Colon (tissue), 2 donors: ENCODE measurements around the gene LYRM9.
"Not testable (repeated sequence)": the region's sequence is repeated elsewhere in the genome, so short reads cannot be mapped to it uniquely, and the experiment has no call there.

Experiments used
- FAIRE-seq: peaks from 2 replicates; lab custom pipeline; 2012; peaks lifted over from hg19 to GRCh38; lab: Jason Lieb, UNC
- donor health status: control.
- donor health status: control.

Gene LYRM9

DNA sequence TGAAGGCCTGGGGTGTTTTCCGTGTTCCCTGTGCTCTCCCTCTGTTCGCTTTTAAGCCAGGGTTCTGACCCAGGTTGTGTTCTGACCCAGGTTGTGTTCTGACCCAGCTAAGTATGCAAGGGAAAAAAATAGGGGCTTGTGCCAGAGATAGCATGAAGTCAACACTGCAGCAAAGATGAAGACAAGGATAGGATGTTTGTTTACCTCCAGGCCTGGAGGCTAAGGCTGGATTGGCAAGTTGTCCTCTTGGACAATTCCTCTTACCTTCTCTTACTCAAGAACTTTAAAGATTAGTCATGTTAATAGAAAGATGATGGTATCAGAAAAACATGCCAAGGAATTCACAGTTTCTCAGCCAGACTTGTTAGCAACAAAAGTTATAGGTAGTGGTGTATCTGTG, 19.4 kb downstream of the LYRM9 start:
- no peak for FAIRE-seq

DNA sequence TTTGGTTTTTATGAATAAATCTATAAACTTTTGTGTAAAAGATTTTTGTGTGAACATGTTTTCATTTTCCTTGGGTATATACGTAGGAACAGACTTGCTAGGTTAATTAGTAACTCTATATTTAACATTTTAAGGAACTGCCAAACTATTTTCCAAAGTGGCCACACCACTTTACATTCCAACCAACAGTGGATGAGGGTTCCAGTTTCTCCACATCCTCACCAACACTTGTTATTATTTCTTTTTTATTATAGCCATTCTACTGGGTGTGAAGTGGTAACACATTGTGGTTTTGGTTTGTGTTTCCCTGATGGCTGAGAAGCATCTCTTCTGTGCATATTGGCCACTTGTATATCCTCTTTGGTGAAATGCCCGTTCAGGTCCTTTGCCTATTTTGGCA, 20.0 kb downstream of the LYRM9 start:
- no peak for FAIRE-seq

GRCh38 chr17:27872776-27873175, 20.4 kb downstream of the LYRM9 start:
- no peak for FAIRE-seq

DNA sequence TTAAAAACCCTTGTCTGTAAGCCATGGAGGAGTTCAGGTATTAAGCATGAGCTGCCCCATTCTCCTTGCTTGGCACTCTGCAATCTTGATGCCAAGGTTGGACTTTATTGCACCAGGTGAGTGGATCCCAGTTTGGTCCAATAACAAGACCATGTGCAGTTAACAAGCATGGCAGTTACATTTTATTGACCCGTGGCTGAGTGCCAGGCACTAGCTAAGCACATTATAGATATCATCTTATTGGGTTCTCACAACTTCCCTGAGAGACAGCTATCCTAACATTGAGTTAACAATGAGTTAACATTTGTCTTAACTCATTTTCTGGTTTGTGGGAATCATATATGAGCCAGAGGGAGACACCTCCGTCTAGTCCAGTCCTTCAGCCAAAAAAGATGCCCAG, 21.8 kb downstream of the LYRM9 start:
- FAIRE-seq: no peak

- no peak for FAIRE-seq
Observed at GRCh38 chr17:27870345-27870744, 22.8 kb downstream of the LYRM9 start.

GRCh38 chr17:27868565-27868964, 24.6 kb downstream of the LYRM9 start:
- FAIRE-seq: no peak

GRCh38 chr17:27862840-27863239, 30.3 kb downstream of the LYRM9 start:
- no peak for FAIRE-seq

DNA sequence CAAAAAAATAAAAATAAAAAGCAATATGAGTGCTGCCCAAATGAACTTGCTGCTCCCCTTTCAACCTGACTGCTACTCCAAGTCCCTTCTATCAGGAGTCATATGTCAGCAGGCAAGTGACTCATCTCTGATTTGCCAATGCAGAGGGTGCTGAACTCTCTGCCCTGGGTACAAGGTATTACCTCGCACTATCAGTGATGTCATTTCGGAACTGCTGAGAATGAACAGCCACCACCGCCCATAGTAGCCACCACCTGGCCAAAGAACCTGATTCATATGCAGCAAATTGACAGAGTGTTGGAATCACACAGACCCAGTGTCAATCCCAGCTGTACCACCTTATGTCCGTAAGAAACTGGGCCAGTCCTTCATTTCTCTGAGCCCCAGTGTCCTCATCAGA, 31.2 kb downstream of the LYRM9 start:
- no peak for FAIRE-seq

DNA sequence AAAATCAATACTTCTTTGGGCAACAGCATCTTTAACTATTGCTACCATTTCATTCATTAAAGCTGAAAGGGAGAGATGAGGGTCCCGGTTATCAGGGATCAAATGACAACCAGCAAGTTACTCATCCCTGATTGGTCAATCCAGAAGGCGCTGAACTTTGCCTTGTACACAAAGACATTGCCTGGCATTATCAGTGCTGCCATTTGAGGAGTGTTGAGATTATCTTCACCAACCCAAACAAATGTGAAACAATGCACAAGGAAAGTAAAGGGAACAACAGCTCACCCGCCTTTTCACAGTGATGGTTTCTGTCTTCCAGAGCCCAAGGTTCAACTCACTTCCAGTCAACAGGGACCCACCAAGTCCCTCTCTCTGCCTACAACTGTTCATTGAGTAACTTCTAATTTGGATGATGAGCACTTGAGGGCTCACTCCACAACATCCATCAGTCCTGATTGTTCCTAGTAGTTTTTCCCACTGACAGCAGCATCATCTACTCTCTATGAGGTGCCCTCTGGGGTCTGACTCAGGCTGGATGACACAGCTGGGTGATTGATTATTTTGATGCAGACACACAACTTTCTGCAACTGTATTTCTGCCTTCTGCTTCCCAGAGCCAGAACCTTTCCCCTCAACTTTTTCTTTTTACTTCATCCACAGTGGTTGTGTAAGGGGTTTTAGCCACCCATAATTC, 32.0 kb downstream of the LYRM9 start:
- FAIRE-seq: no peak

DNA sequence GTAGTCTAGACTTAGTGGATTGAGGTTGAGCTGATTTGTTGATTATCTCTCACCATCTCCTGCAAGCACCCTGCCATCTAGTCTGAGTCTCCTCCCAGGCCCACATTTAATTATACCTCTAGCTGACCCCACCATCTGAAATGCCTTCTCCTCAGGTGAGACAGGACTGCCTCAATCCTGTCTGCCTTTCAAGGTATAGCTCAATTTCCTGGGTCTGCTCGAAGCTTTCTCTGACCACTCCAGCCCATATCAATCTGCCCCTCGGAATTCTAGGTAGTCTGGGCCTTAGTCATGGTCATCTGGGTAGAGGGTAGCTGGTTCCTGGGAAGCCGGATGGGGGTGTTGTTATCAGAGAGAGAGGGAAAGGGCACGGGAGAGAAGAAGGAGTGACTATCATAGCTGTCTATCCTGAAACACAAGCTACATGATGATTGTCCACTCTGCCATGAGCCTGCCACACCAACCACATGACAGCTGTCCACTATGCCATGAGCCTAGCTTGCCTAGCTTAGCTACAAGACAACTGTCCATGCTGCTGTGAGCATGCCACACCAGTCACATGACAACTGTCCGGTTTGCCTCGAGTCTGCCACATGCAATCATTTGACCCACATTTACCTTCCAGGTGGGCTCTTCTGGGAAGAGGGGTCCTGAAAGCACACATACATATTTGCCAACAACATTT, 34.4 kb downstream of the LYRM9 start:
- FAIRE-seq: no peak

DNA sequence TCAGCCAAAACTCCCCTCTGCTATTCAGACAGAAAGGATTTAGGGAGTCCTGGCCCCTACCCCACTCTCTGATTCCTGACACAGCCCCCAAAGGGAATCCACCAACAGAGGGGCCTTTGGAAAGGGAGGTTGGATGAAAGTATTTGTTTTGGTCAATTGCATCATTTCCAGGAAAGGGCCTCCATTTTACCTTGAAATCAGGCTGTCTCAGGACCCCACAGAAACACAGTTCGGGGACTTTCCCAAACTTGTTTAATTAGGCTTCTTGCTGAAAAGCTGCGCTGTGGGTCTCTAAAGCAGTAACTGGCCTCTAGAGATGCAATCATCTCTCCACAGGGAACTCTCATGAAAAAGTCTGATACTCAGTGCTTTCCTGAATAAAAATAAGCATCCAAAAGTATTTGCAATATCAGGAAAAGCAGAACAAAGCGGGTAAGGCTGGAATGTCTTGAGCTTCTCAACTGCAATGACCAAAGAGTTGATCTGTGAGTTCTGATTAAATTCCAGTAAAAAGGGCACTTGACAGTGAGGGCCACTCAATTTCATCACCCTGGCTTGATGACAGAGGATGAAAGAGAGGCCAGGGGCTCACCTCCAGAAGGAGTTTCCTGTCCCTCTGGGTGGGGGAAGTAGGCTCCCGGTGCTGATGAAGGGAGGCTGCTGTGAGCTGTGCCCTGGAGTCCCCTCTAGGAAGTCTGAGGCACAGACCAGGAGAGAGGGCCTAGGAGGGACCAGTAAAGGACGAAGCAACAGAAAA, 36.3 kb downstream of the LYRM9 start:
- FAIRE-seq: no peak

DNA sequence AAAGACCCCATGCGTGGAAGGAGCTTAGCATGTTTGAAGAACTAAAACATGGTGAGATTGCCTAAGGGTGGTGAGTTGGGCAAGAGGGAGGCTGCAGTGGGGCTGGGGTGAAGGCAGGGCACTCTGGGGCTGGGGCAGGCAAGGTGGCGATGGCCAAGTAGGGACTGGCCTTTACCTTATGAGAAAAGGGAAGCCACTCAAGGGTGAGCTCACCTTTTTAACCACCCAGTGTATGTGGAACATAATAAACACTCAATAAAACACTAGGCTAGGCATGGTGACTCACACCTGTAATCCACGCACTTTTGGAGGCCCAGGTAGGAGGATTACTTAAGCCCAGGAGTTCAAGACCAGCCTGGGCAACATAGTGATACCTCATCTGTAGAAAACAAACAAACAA, 37.7 kb downstream of the LYRM9 start:
- no peak for FAIRE-seq

- no peak for FAIRE-seq
Observed at GRCh38 chr17:27854163-27854562, 39.0 kb downstream of the LYRM9 start.

GRCh38 chr17:27853091-27853490, 40.1 kb downstream of the LYRM9 start:
- FAIRE-seq: no peak

GRCh38 chr17:27849474-27850185, 43.5 kb downstream of the LYRM9 start:
- FAIRE-seq: no peak

- FAIRE-seq: no peak
Observed at GRCh38 chr17:27848931-27849330, 44.2 kb downstream of the LYRM9 start.

- FAIRE-seq: not testable (repeated sequence)
Observed at GRCh38 chr17:27846808-27847307, 46.3 kb downstream of the LYRM9 start.

GRCh38 chr17:27846042-27846655, 47.0 kb downstream of the LYRM9 start:
- no peak for FAIRE-seq

DNA sequence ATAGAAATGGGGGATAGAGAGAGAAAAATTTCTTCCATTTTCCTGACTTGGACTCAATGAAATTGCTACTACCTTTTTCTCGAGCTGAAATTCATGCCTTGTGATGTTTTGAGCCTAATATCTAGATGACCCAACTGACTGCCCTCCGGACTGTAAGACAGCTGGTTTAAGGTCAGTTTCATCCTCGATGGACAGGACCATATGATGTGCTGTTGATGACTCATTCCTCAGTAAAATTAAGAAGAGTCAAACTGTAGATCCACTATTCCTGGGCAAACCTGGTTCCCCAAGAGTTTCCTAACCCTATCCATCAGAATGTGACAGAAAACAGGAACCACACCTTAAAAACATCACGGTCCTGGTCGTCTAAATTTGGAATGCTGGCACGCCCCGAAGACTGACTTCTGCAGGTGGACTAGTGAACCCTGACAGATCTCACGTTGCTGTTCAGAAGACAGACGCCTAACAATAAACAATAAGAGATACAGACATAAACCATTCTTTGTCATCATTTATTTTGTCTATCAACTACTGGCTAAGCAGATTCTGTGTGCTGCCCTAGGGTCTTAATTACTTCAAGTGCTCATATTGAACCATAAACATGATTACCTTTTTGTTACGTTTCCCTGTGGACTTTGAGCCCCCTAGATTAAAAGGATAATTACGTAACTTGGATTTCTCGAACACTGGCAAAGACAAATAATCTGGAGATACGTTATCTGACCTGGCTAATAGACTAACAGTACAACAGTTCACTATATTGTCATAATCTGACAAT, 47.7 kb downstream of the LYRM9 start:
- peak; percentile 14 for FAIRE-seq

GRCh38 chr17:27840688-27841087, 52.5 kb downstream of the LYRM9 start:
- no peak for FAIRE-seq

- FAIRE-seq: not testable (repeated sequence)
Observed at GRCh38 chr17:27840406-27840678, 52.8 kb downstream of the LYRM9 start.
